MM.1S (cell line): ENCODE measurements around the gene WNK2.

Source experiments
- EZH2 ChIP-seq: fragments of 300-600 bp; sonication (generic); optimal IDR thresholded peaks from 2 replicates; pipeline ENCODE3; 2017; ENCODE audit warnings: low read depth, mild to moderate bottlenecking, antibody characterized with exemption, low read length, mixed read lengths
- TF ChIP-seq, protein P1 (sequence below): fragments of 300-600 bp; sonication (generic); IDR thresholded peaks from 2 replicates; pipeline ENCODE4 v1.5.1; 2016; ENCODE audit warnings: antibody characterized with exemption, low read length, mixed read lengths

DNA sequence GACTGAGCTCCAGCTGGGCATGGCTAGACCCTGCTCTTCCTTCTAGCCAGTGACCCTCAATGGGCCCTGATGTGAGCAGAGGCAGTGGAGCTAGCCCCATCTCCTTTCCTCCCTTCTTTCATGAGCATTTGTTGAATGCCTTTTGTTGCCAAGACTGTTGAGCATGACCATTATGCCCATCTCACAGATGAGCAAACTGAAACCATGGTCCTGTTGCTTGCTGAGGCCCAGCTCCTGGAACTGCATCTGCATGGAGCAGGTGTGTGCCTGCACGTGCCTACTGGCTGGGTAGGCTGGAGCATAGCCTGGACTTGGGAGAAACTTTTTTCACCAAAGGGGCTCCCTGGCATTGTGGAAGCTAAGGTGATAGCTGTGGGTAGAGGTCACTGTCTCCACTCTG, 3.0 kb upstream of the WNK2 start:
- TF ChIP-seq, protein P1, sequence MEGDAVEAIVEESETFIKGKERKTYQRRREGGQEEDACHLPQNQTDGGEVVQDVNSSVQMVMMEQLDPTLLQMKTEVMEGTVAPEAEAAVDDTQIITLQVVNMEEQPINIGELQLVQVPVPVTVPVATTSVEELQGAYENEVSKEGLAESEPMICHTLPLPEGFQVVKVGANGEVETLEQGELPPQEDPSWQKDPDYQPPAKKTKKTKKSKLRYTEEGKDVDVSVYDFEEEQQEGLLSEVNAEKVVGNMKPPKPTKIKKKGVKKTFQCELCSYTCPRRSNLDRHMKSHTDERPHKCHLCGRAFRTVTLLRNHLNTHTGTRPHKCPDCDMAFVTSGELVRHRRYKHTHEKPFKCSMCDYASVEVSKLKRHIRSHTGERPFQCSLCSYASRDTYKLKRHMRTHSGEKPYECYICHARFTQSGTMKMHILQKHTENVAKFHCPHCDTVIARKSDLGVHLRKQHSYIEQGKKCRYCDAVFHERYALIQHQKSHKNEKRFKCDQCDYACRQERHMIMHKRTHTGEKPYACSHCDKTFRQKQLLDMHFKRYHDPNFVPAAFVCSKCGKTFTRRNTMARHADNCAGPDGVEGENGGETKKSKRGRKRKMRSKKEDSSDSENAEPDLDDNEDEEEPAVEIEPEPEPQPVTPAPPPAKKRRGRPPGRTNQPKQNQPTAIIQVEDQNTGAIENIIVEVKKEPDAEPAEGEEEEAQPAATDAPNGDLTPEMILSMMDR = no peak
- TF ChIP-seq EZH2 = no peak
